Smooth muscle cell of the brain vasculature (primary cell): ENCODE data around the gene SPAG8.

ENCODE experiments used
- DNase-seq: peaks from one replicate; pipeline ENCODE4 v3.0.0-alpha.2; 2012; ENCODE audit warnings: low read depth, low spot score

SPAG8 gene

GRCh38 chr9:35778496-35778895, 33.6 kb downstream of the SPAG8 start:
- DNase-seq: no peak

- DNase-seq: no peak
These were observed 36.0 kb downstream of the SPAG8 start for GRCh38 chr9:35776018-35776417.

- no peak for DNase-seq
These were observed 37.0 kb downstream of the SPAG8 start for GRCh38 chr9:35774907-35775635.

- no peak for DNase-seq
These were observed 40.1 kb downstream of the SPAG8 start for GRCh38 chr9:35771943-35772342.

GRCh38 chr9:35771534-35771933, 40.5 kb downstream of the SPAG8 start:
- DNase-seq: no peak

GRCh38 chr9:35771075-35771433, 41.0 kb downstream of the SPAG8 start:
- DNase-seq: no peak

GRCh38 chr9:35769763-35770162, 42.3 kb downstream of the SPAG8 start:
- no peak for DNase-seq

GRCh38 chr9:35767458-35767857, 44.6 kb downstream of the SPAG8 start:
- no peak for DNase-seq

GRCh38 chr9:35766997-35767396, 45.1 kb downstream of the SPAG8 start:
- DNase-seq: no peak

GRCh38 chr9:35763803-35764202, 48.3 kb downstream of the SPAG8 start:
- DNase-seq: no peak

- DNase-seq: no peak
These were observed 48.9 kb downstream of the SPAG8 start for GRCh38 chr9:35763181-35763580.

GRCh38 chr9:35760651-35761050, 51.4 kb downstream of the SPAG8 start:
- DNase-seq: no peak

GRCh38 chr9:35759795-35760194, 52.3 kb downstream of the SPAG8 start:
- no peak for DNase-seq
